Neural progenitor cell (in vitro differentiated cells): ENCODE data around the gene ZFP1.

Experiments
- CTCF ChIP-seq: fragments of 200-600 bp; sonication (generic); IDR thresholded peaks from 2 replicates; pipeline ENCODE4 v1.5.1; 2017; ENCODE audit warnings: antibody characterized with exemption, mild to moderate bottlenecking
- EZH2 ChIP-seq: fragments of 200-600 bp; sonication (generic); IDR thresholded peaks from 2 replicates; pipeline ENCODE4 v1.6.1; 2017; ENCODE audit warnings: antibody characterized with exemption, mild to moderate bottlenecking, moderate library complexity

DNA sequence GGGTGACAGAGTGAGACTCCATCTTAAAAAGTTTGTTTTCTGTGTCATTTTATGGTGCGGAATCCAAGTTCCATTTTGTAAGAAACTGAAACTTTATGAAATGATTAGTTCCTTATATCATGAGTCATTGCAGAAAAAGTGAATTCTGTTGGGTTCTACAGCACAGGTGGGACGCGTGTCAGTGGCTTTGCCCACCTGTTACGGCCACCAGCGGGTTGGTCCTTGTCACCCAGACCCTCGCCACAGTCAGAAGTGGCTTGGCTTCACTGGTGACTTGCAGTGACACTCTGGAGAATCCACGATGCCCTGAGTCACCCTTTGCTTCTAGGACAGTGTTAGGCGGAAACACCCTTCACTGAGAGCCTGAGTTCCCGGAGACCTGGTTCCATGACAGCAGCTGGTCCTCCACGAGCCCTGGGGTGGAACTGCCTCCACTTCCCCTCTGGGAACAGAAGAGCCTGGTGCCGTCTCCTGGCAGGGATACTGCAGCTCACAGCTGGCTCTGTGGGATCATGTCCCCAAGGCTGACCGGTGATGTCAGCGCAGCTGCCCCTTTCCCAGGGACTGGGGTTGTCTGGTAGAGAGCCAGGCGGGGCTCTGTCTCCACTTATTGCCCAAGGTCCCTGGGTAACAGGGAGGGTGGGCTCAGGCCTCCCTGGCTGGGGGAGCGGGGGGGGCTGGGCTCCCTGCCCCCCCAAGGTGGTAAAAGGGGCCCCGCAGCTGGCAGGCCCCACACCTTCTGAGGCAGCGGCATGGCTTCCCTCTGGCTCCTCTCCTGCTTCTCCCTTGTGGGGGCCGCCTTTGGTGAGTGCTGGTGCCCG is 70.1 kb downstream of the ZFP1 start, which contains the start of gene CTRB1:
- no peak for TF ChIP-seq EZH2
- TF ChIP-seq CTCF, result no peak
